Chondrocyte (in vitro differentiated cells): ENCODE results near the gene EIF4EBP2. TPM values are rescaled to one million over a fixed set of nuclear protein-coding genes. Genes with fewer than 3 reads are reported as not detected.

Source experiments
- DNase-seq: peaks from one replicate; pipeline ENCODE4 v3.0.0; 2021; ENCODE audit warnings: mixed read lengths, low spot score
- H3K27ac Mint-ChIP-seq: one replicate; pipeline ENCODE4 v1.8.0; 2021; ENCODE audit warnings: mild to moderate bottlenecking, moderate library complexity, mixed read lengths; ENCODE audit not compliant: unreplicated experiment
- H3K27me3 Mint-ChIP-seq: 2 replicates; pipeline ENCODE4 v1.8.0; 2021; ENCODE audit warnings: low read depth, mixed read lengths
- H3K36me3 Mint-ChIP-seq: 2 replicates; pipeline ENCODE4 v1.8.0; 2021; ENCODE audit warnings: low read depth, mixed read lengths
- H3K4me1 Mint-ChIP-seq: 2 replicates; pipeline ENCODE4 v1.8.0; 2021; ENCODE audit warnings: low read depth, mild to moderate bottlenecking, mixed read lengths
- H3K4me3 Mint-ChIP-seq: one replicate; pipeline ENCODE4 v1.8.0; 2021; ENCODE audit warnings: mild to moderate bottlenecking, moderate library complexity, mixed read lengths; ENCODE audit not compliant: unreplicated experiment
- H3K9me3 Mint-ChIP-seq: 2 replicates; pipeline ENCODE4 v1.8.0; 2021; ENCODE audit warnings: low read depth, mixed read lengths
- CTCF ChIP-seq: fragments of 200-600 bp; sonication (generic); IDR thresholded peaks from 2 replicates; pipeline ENCODE4 v1.5.0; 2021; ENCODE audit warnings: antibody characterized with exemption, mild to moderate bottlenecking, moderate library complexity
- total RNA-seq: library from RNA; stranded (reverse); gene quantifications from 3 replicates; pipeline ENCODE4 v1.2.1, GENCODE V29; 2021

Gene EIF4EBP2
- total RNA-seq, 1 donor from 2014 or later, result 39.6 TPM

GRCh38 chr10:70445718-70446657 is 42.0 kb downstream of the EIF4EBP2 start:
- Mint-ChIP-seq H3K4me3 (no peak overlapping the region), H3K27me3 (peaks cover 10% of the 10 kb centered on the region), H3K9me3 (no peaks in the 10 kb centered on the region), H3K36me3 (no peaks in the 10 kb centered on the region), H3K4me1 (peaks cover 26% of the 10 kb centered on the region), H3K27ac (peak overlapping the region; percentile 57)
- TF ChIP-seq CTCF, result peak; percentile 18
- DNase-seq, result no peak

- Mint-ChIP-seq H3K4me3 (no peak overlapping the region), H3K27ac (no peak overlapping the region), H3K36me3 (no peaks in the 10 kb centered on the region), H3K27me3 (no peaks in the 10 kb centered on the region), H3K9me3 (no peaks in the 10 kb centered on the region), H3K4me1 (peaks cover 28% of the 10 kb centered on the region)
- no peak for DNase-seq
- TF ChIP-seq CTCF, result no peak
Measured at GRCh38 chr10:70448236-70448635, 44.3 kb downstream of the EIF4EBP2 start.

GRCh38 chr10:70455213-70455630 is 51.3 kb downstream of the EIF4EBP2 start:
- no peak for TF ChIP-seq CTCF
- Mint-ChIP-seq H3K27me3 (no peaks in the 10 kb centered on the region), H3K36me3 (no peaks in the 10 kb centered on the region), H3K4me3 (no peak overlapping the region), H3K9me3 (no peaks in the 10 kb centered on the region), H3K4me1 (peaks cover 28% of the 10 kb centered on the region), H3K27ac (no peak overlapping the region)
- no peak for DNase-seq

GRCh38 chr10:70456164-70456563 is 52.2 kb downstream of the EIF4EBP2 start:
- Mint-ChIP-seq H3K27ac (no peak overlapping the region), H3K36me3 (no peaks in the 10 kb centered on the region), H3K27me3 (no peaks in the 10 kb centered on the region), H3K4me3 (no peak overlapping the region), H3K4me1 (peaks cover 20% of the 10 kb centered on the region), H3K9me3 (no peaks in the 10 kb centered on the region)
- TF ChIP-seq CTCF, result no peak
- DNase-seq, result no peak

- TF ChIP-seq CTCF, result no peak
- Mint-ChIP-seq H3K36me3 (no peaks in the 10 kb centered on the region), H3K27me3 (no peaks in the 10 kb centered on the region), H3K27ac (peak overlapping the region; percentile 8), H3K9me3 (no peaks in the 10 kb centered on the region), H3K4me1 (peaks cover 33% of the 10 kb centered on the region), H3K4me3 (no peak overlapping the region)
- DNase-seq, result no peak
Measured at GRCh38 chr10:70457759-70458305, 53.9 kb downstream of the EIF4EBP2 start.
